Parathyroid adenoma (tissue), 2 donors: Measurements from ENCODE around the gene INSC.

ENCODE experiments used
- H2AFZ ChIP-seq: fragments of 300-600 bp; sonication (generic); one replicate; pipeline ENCODE4 v1.7.0; 2017; ENCODE audit warnings: antibody characterized with exemption, mild to moderate bottlenecking
- H3K27ac ChIP-seq: fragments of 300-600 bp; sonication (generic); one replicate; pipeline ENCODE4 v1.7.0; 2017
- H3K27me3 ChIP-seq: fragments of 300-600 bp; sonication (generic); one replicate; pipeline ENCODE4 v1.7.0; 2017; ENCODE audit warnings: low read length; ENCODE audit not compliant: control insufficient read depth, insufficient read depth
- H3K36me3 ChIP-seq: fragments of 300-600 bp; sonication (generic); one replicate; pipeline ENCODE4 v1.7.0; 2017; ENCODE audit warnings: low read length; ENCODE audit not compliant: control insufficient read depth, insufficient read depth
- H3K4me1 ChIP-seq: fragments of 300-600 bp; sonication (generic); one replicate; pipeline ENCODE4 v1.7.0; 2017; ENCODE audit warnings: control low read depth
- H3K4me2 ChIP-seq: fragments of 300-600 bp; sonication (generic); one replicate; pipeline ENCODE4 v1.7.0; 2017; ENCODE audit warnings: low read length
- H3K4me3 ChIP-seq: fragments of 300-600 bp; sonication (generic); one replicate; pipeline ENCODE4 v1.7.0; 2017; ENCODE audit warnings: low read depth, low read length
- H3K79me2 ChIP-seq: fragments of 300-600 bp; sonication (generic); one replicate; pipeline ENCODE4 v1.7.0; 2017; ENCODE audit warnings: control low read depth
- H3K9ac ChIP-seq: fragments of 300-600 bp; sonication (generic); one replicate; pipeline ENCODE4 v1.7.0; 2017; ENCODE audit warnings: mild to moderate bottlenecking
- H3K9me3 ChIP-seq: fragments of 300-600 bp; sonication (generic); one replicate; pipeline ENCODE4 v1.7.0; 2017; ENCODE audit warnings: low read length; ENCODE audit not compliant: control insufficient read depth
- TF ChIP-seq, protein P1 (sequence below): fragments of 300-600 bp; sonication (generic); IDR thresholded peaks from one replicate; pipeline ENCODE4 v1.7.0; 2017; ENCODE audit warnings: antibody characterized with exemption, mild to moderate bottlenecking
- donor health status: primary hyperparathyroidism.

Gene INSC

DNA sequence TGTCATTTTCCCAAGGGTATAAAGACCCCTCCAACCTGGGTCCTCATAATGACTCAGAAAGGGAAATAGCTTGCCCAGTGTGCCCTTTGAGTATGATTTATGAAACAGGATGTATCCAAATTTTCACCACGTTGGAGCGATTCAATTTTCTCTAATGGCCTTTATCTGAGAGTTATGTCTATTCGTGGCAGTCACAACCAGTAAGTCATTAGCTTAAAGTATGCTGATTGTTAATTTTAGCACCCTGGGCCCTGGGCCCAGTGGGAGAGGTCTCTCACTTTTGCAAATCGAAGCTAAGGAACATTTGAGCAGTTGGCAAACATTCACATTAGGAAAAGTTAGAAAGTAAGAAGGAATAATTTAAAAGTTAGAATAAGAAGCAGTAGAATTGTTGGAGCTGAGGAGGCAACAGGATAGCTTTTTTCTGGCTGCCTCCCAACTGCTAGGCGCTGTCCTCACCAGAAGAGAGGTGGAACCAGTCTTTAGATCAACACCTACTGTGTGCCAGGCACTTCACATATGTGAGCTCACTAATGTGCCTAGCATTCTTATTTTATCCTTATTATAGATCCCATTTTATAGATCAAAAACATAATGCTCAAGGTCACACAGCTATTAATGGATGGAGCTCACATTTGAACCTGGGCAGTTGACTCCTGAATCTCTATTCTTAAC is 24.5 kb downstream of the INSC start:
- Histone ChIP-seq H3K79me2 (no peaks in the 10 kb centered on the region), H3K27me3 (no peaks in the 10 kb centered on the region), H3K4me2 (no peak overlapping the region), H2AFZ (no peak overlapping the region), H3K27ac (no peak overlapping the region), H3K4me1 (no peaks in the 10 kb centered on the region), H3K4me3 (no peak overlapping the region), H3K9ac (no peak overlapping the region), H3K36me3 (no peaks in the 10 kb centered on the region), H3K9me3 (no peaks in the 10 kb centered on the region)
- TF ChIP-seq, protein P1, sequence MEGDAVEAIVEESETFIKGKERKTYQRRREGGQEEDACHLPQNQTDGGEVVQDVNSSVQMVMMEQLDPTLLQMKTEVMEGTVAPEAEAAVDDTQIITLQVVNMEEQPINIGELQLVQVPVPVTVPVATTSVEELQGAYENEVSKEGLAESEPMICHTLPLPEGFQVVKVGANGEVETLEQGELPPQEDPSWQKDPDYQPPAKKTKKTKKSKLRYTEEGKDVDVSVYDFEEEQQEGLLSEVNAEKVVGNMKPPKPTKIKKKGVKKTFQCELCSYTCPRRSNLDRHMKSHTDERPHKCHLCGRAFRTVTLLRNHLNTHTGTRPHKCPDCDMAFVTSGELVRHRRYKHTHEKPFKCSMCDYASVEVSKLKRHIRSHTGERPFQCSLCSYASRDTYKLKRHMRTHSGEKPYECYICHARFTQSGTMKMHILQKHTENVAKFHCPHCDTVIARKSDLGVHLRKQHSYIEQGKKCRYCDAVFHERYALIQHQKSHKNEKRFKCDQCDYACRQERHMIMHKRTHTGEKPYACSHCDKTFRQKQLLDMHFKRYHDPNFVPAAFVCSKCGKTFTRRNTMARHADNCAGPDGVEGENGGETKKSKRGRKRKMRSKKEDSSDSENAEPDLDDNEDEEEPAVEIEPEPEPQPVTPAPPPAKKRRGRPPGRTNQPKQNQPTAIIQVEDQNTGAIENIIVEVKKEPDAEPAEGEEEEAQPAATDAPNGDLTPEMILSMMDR, result no peak

DNA sequence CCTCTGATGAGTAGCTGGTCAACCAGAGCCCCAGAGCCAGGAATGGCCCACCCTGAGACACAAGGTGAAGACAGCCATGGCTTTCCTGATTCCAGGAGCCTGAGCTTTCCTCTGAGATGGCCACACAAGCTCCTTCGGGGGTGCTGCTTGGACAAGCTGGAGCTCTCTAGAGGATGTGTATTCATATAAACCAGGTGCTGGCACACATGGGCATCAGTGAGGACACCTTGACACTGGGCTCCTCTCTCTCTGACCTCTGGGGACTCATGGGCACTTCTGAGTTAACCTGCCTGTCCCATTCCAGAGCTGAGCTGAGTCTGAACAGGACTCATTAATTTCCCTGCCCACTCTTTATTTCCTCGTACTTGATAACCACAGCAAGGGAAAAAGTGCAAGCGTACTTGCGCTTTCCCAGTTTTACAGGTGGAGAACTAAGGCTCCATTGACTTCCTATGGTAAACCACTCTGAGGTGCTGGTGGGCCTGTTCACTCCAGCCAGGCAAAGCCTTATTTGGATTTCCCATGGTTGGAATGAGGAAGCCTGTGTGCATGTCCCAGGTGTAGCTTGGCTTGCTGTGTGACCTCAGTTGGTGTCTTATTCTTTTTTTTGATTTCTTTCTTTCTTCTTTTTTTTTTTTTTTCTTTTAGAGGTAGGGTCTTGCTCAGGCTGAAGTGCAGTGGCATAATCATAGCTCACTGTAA is 25.4 kb downstream of the INSC start:
- Histone ChIP-seq H3K9me3 (no peaks in the 10 kb centered on the region), H3K27me3 (no peaks in the 10 kb centered on the region), H2AFZ (no peak overlapping the region), H3K4me1 (no peaks in the 10 kb centered on the region), H3K79me2 (no peaks in the 10 kb centered on the region), H3K27ac (no peak overlapping the region), H3K4me3 (no peak overlapping the region), H3K9ac (no peak overlapping the region), H3K4me2 (no peak overlapping the region), H3K36me3 (no peaks in the 10 kb centered on the region)
- TF ChIP-seq, protein P1, result no peak

DNA sequence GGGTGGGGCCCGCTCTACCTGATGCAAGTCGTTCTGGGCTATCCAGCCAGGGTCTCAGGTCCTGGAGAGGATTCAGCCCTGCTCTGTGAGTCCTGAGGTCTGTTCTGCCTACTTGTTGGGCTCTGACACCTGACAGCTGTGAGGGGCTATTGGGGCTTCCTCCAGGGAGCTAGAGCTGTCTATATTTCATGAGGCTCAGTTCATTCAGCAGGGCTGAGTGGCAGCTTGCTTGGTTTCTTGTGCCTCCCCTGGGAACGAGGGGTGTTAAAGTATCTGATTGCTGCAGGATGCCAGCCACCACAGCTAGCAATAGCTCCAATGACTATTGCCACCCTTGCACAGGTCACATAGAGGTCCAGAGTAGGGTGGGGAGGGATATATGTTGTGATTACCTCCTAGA is 26.7 kb downstream of the INSC start:
- H2AFZ ChIP-seq, result no peak overlapping the region
- no peaks in the 10 kb centered on the region for H3K79me2 ChIP-seq
- no peaks in the 10 kb centered on the region for H3K27me3 ChIP-seq
- no peak overlapping the region for H3K4me3 ChIP-seq
- H3K27ac ChIP-seq, result no peak overlapping the region
- H3K4me1 ChIP-seq, result no peaks in the 10 kb centered on the region
- no peak overlapping the region for H3K4me2 ChIP-seq
- H3K36me3 ChIP-seq, result no peaks in the 10 kb centered on the region
- TF ChIP-seq, protein P1, result no peak
- H3K9me3 ChIP-seq, result no peaks in the 10 kb centered on the region
- H3K9ac ChIP-seq, result no peak overlapping the region

DNA sequence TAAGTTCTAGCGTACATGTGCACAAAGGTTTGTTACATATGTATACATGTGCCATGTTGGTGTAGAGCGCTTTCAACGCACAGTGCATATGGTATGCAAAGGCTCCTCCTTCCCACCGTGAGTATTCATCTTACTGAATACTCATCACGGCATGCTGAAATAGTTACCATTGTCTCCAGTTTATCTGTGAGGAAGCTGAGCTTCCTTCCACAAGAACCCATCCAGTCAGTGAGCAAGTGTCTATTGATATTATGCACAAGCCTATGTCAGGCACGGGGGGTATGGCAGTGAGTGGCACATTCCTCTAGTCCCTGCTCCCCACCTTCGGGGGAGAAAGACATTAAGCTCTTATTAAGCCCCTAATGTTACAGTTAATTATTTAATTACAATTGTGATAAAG is 28.1 kb downstream of the INSC start:
- H3K9ac ChIP-seq, result no peak overlapping the region
- TF ChIP-seq, protein P1, result no peak

More for the DNA sequence above, 28.1 kb downstream of the INSC start:
- H3K4me3 ChIP-seq, result no peak overlapping the region
- H3K4me1 ChIP-seq, result no peaks in the 10 kb centered on the region
- no peak overlapping the region for H3K27ac ChIP-seq
- H3K27me3 ChIP-seq, result no peaks in the 10 kb centered on the region
- no peak overlapping the region for H2AFZ ChIP-seq
- H3K9me3 ChIP-seq, result no peaks in the 10 kb centered on the region
- no peaks in the 10 kb centered on the region for H3K36me3 ChIP-seq
- no peaks in the 10 kb centered on the region for H3K79me2 ChIP-seq
- no peak overlapping the region for H3K4me2 ChIP-seq
